DND-41 (cell line): ENCODE data around the gene VAV2.
"Not testable (repeated sequence)": the region's sequence is repeated elsewhere in the genome, so short reads cannot be mapped to it uniquely, and the experiment has no call there.

Experiments
- ATAC-seq: fragments of 200-7000 bp; cut with Tn5 transposase; 3 replicates; pipeline ENCODE4 v1.9.1; 2021; ENCODE audit warnings: low read depth; ENCODE audit not compliant: insufficient read depth
- DNase-seq: peaks from one replicate; pipeline ENCODE4 v3.0.0-alpha.2; 2020
- H2AFZ ChIP-seq: 2 replicates; pipeline ENCODE4 v1.6.0; 2012; ENCODE audit warnings: low read depth, low read length
- H3K27ac ChIP-seq: 2 replicates; pipeline ENCODE4 v1.5.1; 2012; ENCODE audit warnings: low read length, inconsistent platforms
- H3K27me3 ChIP-seq: fragments of 200-600 bp; sonication (generic); 2 replicates; pipeline ENCODE4 v1.6.0; 2012; ENCODE audit warnings: low read length, mild to moderate bottlenecking, inconsistent platforms; ENCODE audit not compliant: insufficient read depth, poor library complexity
- H3K36me3 ChIP-seq: 2 replicates; pipeline ENCODE4 v1.5.1; 2012; ENCODE audit warnings: low read length, inconsistent platforms; ENCODE audit not compliant: insufficient read depth
- H3K4me1 ChIP-seq: 2 replicates; pipeline ENCODE4 v1.5.1; 2012; ENCODE audit warnings: mild to moderate bottlenecking, low read length; ENCODE audit not compliant: insufficient read depth
- H3K4me2 ChIP-seq: 2 replicates; pipeline ENCODE4 v1.6.0; 2012; ENCODE audit warnings: mild to moderate bottlenecking, moderate library complexity, low read length, inconsistent platforms; ENCODE audit not compliant: insufficient read depth
- H3K4me3 ChIP-seq, 2 experiments: fragments of 200-600 bp in 1 of 2; shearing (Covaris generic) in 1 of 2; 2 replicates each; pipeline ENCODE4 v1.5.1; 2012 to 2016; ENCODE audit warnings: inconsistent platforms in 2 of 2, low read length in 2 of 2, mild to moderate bottlenecking in 2 of 2, low read depth in 1 of 2, moderate library complexity in 1 of 2
- H3K79me2 ChIP-seq: 2 replicates; pipeline ENCODE4 v1.6.0; 2012; ENCODE audit warnings: low read length, inconsistent platforms; ENCODE audit not compliant: insufficient read depth
- H3K9ac ChIP-seq: 2 replicates; pipeline ENCODE4 v1.6.0; 2012; ENCODE audit warnings: low read depth, mild to moderate bottlenecking, inconsistent platforms, low read length, moderate library complexity
- H3K9me3 ChIP-seq: 2 replicates; pipeline ENCODE4 v1.5.1; 2012; ENCODE audit warnings: low read length, moderate library complexity, mild to moderate bottlenecking, inconsistent platforms; ENCODE audit not compliant: insufficient read depth, severe bottlenecking
- H4K20me1 ChIP-seq: 2 replicates; pipeline ENCODE4 v1.6.0; 2012; ENCODE audit warnings: low read length; ENCODE audit not compliant: insufficient read depth
- CTCF ChIP-seq: IDR thresholded peaks from 2 replicates; pipeline ENCODE4 v1.5.1; 2012; ENCODE audit warnings: borderline replicate concordance, low read length, moderate library complexity, mild to moderate bottlenecking; ENCODE audit not compliant: poor library complexity, severe bottlenecking; ENCODE audit errors: extremely low read depth
- EZH2 ChIP-seq: IDR thresholded peaks from 3 replicates; pipeline ENCODE4 v1.6.1; 2012; ENCODE audit warnings: borderline replicate concordance, low read depth, mild to moderate bottlenecking, moderate library complexity, low read length, inconsistent platforms; ENCODE audit not compliant: severe bottlenecking

VAV2 gene

GRCh38 chr9:133768371-133768858, 223.7 kb downstream of the VAV2 start:
- H3K4me2 ChIP-seq: no peak overlapping the region
- no peaks in the 10 kb centered on the region for H3K79me2 ChIP-seq
- no peaks in the 10 kb centered on the region for H3K27me3 ChIP-seq
- ATAC-seq (no peak), DNase-seq (no peak)
- H3K4me3 ChIP-seq: no peak overlapping the region
- no peaks in the 10 kb centered on the region for H3K36me3 ChIP-seq
- no peaks in the 10 kb centered on the region for H3K9me3 ChIP-seq
- H4K20me1 ChIP-seq: no peaks in the 10 kb centered on the region
- H3K4me1 ChIP-seq: no peaks in the 10 kb centered on the region
- TF ChIP-seq CTCF (no peak), EZH2 (no peak)
- H3K9ac ChIP-seq: no peak overlapping the region
- H3K27ac ChIP-seq: no peak overlapping the region
- H2AFZ ChIP-seq: no peak overlapping the region

- no peaks in the 10 kb centered on the region for H3K27me3 ChIP-seq
- no peaks in the 10 kb centered on the region for H3K4me1 ChIP-seq
- H3K4me2 ChIP-seq: no peak overlapping the region
- no peaks in the 10 kb centered on the region for H3K9me3 ChIP-seq
- ATAC-seq: no peak
- TF ChIP-seq EZH2 (no peak), CTCF (no peak)
- H3K27ac ChIP-seq: no peak overlapping the region
- H3K9ac ChIP-seq: no peak overlapping the region
- no peaks in the 10 kb centered on the region for H3K79me2 ChIP-seq
- H2AFZ ChIP-seq: no peak overlapping the region
- H3K4me3 ChIP-seq: no peak overlapping the region
- H3K36me3 ChIP-seq: no peaks in the 10 kb centered on the region
- no peaks in the 10 kb centered on the region for H4K20me1 ChIP-seq
- no peak for DNase-seq
These were observed 224.5 kb downstream of the VAV2 start for GRCh38 chr9:133767625-133768024.

DNA sequence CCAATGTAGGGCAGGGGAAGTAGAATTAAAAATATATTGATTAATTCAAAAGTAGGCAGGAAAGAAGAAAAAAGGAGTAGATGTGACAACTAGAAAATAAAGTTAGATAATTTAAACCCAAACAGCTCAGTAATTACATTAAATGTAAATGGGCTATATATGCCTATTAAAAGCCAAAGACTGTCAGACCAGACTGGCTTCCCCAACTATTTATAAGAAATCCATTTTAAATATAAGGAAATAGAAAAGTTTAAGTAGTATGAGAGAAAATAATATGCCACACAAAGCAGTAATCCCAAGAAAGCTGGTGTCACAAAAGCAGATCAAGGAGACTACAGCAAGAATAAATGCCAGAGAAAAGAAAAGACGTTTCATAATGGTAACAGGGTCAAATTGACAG, 225.1 kb downstream of the VAV2 start:
- Histone ChIP-seq H2AFZ (no peak overlapping the region), H3K4me1 (no peaks in the 10 kb centered on the region), H3K27ac (no peak overlapping the region), H3K36me3 (no peaks in the 10 kb centered on the region), H3K9ac (no peak overlapping the region), H3K4me2 (no peak overlapping the region), H3K4me3 (no peak overlapping the region), H3K27me3 (no peaks in the 10 kb centered on the region), H4K20me1 (no peaks in the 10 kb centered on the region), H3K79me2 (no peaks in the 10 kb centered on the region), H3K9me3 (no peaks in the 10 kb centered on the region)
- no peak for ATAC-seq
- TF ChIP-seq EZH2 (no peak), CTCF (no peak)
- no peak for DNase-seq

GRCh38 chr9:133766234-133766633, 225.9 kb downstream of the VAV2 start:
- H4K20me1 ChIP-seq, H3K27ac ChIP-seq, H3K9ac ChIP-seq, H3K4me3 ChIP-seq, H3K36me3 ChIP-seq, H3K79me2 ChIP-seq, H3K4me2 ChIP-seq, H3K4me1 ChIP-seq, H3K27me3 ChIP-seq, H2AFZ ChIP-seq, H3K9me3 ChIP-seq, DNase-seq, ATAC-seq: not testable (repeated sequence)
